ENCODE results near the gene CC2D1A. TPM values are rescaled to one million over a fixed set of nuclear protein-coding genes. Genes with fewer than 3 reads are reported as not detected.

Gene CC2D1A
- total RNA-seq, 4 donors from 2014 or later = 113 to 294 (median 177) TPM

GRCh38 chr19:13908674-13909073 is 2.7 kb downstream of the CC2D1A start:
- no peak for DNase-seq
- in situ Hi-C loops (cut with MboI; ENCODE audit: low pct_ligation_motif_present in 1 of 4, low pct_unique_long_range_greater_than_20kb in 1 of 4, low sequenced_read_pairs in 3 of 4) (no loop called here), intact Hi-C loops (cut with DNase I; ENCODE audit: low total_unique reads) (no loop called here)
- Histone ChIP-seq H3K36me3 (peaks cover 0 to 24% (median 11%) of the 10 kb centered on the region in 4 donors), H3K27me3 (no peaks in the 10 kb centered on the region), H3K4me3 (no peak overlapping the region), H3K4me1 (peaks cover 6 to 41% (median 31%) of the 10 kb centered on the region in 4 donors), H3K9me3 (no peaks in the 10 kb centered on the region), H3K27ac (peak overlapping the region; percentile 46 to 93 (median 66))
- no peak for TF ChIP-seq POLR2AphosphoS5 (IDR thresholded peaks at IDR 0.05)
- no peak for TF ChIP-seq EP300 (IDR thresholded peaks at IDR 0.05; ENCODE audit: low read depth)
- TF ChIP-seq, protein P1, sequence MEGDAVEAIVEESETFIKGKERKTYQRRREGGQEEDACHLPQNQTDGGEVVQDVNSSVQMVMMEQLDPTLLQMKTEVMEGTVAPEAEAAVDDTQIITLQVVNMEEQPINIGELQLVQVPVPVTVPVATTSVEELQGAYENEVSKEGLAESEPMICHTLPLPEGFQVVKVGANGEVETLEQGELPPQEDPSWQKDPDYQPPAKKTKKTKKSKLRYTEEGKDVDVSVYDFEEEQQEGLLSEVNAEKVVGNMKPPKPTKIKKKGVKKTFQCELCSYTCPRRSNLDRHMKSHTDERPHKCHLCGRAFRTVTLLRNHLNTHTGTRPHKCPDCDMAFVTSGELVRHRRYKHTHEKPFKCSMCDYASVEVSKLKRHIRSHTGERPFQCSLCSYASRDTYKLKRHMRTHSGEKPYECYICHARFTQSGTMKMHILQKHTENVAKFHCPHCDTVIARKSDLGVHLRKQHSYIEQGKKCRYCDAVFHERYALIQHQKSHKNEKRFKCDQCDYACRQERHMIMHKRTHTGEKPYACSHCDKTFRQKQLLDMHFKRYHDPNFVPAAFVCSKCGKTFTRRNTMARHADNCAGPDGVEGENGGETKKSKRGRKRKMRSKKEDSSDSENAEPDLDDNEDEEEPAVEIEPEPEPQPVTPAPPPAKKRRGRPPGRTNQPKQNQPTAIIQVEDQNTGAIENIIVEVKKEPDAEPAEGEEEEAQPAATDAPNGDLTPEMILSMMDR (IDR thresholded peaks at IDR 0.05) = no peak
- TF ChIP-seq POLR2A (IDR thresholded peaks at IDR 0.05) = no peak
- WGBS, 2 donors (ENCODE audit: low coverage in 1 of 2) = 78 to 88% methylated on average over 8 of the region's 8 CpGs

- H3K4me1 ChIP-seq = peaks cover 6 to 41% (median 31%) of the 10 kb centered on the region in 4 donors
- no peaks in the 10 kb centered on the region for H3K27me3 ChIP-seq
- H3K27ac ChIP-seq = peak overlapping the region; percentile 46 to 93 (median 66)
- H3K36me3 ChIP-seq = peaks cover 0 to 28% (median 12%) of the 10 kb centered on the region in 4 donors
- H3K4me3 ChIP-seq = no peak overlapping the region
- peak in 2 of 3 donors; percentile 10 to 23 for TF ChIP-seq POLR2AphosphoS5 (IDR thresholded peaks at IDR 0.05)
- no peak for TF ChIP-seq EP300 (IDR thresholded peaks at IDR 0.05; ENCODE audit: low read depth)
- TF ChIP-seq POLR2A (IDR thresholded peaks at IDR 0.05) = no peak
- H3K9me3 ChIP-seq = no peaks in the 10 kb centered on the region
- in situ Hi-C loops (cut with MboI; ENCODE audit: low pct_ligation_motif_present in 1 of 4, low pct_unique_long_range_greater_than_20kb in 1 of 4, low sequenced_read_pairs in 3 of 4) = no loop called here
- peak; percentile 76 for DNase-seq
- WGBS, 2 donors (ENCODE audit: low coverage in 1 of 2) = 55% methylated on average over 2 of the region's 2 CpGs; no CpG with 5 or more reads in 1 of the 2 donors
- intact Hi-C loops (cut with DNase I; ENCODE audit: low total_unique reads) = no loop called here
These were observed 3.4 kb downstream of the CC2D1A start for GRCh38 chr19:13909430-13909829.

DNA sequence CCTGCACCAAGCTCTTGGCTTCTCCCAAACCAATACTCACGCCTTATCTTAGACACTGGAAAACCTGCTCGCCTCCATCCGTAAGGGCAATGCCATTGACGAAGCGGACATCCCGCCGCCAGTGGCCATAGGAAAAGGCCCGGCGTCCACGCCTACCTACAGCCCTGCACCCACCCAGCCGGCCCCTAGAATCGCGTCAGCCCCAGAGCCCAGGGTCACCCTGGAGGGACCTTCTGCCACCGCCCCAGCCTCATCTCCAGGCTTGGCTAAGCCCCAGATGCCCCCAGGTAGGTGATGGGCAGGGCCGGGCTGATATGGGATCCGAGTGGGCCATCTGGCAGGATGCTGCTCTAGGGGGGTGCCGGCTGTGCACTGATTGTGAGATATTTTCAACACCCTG is 7.4 kb downstream of the CC2D1A start:
- no peak for DNase-seq
- peaks cover 0 to 33% (median 16%) of the 10 kb centered on the region in 4 donors for H3K4me1 ChIP-seq
- no peak overlapping the region for H3K4me3 ChIP-seq
- H3K36me3 ChIP-seq = peaks cover 0 to 50% (median 24%) of the 10 kb centered on the region in 4 donors
- no peaks in the 10 kb centered on the region for H3K9me3 ChIP-seq
- TF ChIP-seq EP300 (IDR thresholded peaks at IDR 0.05; ENCODE audit: low read depth) (no peak), POLR2A (IDR thresholded peaks at IDR 0.05) (no peak), POLR2AphosphoS5 (IDR thresholded peaks at IDR 0.05) (no peak)
- TF ChIP-seq, protein P1 (IDR thresholded peaks at IDR 0.05) = no peak
- 92% methylated on average over 17 of the region's 17 CpGs; no CpG with 5 or more reads in 1 of the 2 donors for WGBS, 2 donors (ENCODE audit: low coverage in 1 of 2)
- in situ Hi-C loops (cut with MboI; ENCODE audit: low pct_ligation_motif_present in 1 of 4, low pct_unique_long_range_greater_than_20kb in 1 of 4, low sequenced_read_pairs in 3 of 4) = no loop called here
- no peaks in the 10 kb centered on the region for H3K27me3 ChIP-seq
- H3K27ac ChIP-seq = no peak overlapping the region
- intact Hi-C loops (cut with DNase I; ENCODE audit: low total_unique reads) = no loop called here

DNA sequence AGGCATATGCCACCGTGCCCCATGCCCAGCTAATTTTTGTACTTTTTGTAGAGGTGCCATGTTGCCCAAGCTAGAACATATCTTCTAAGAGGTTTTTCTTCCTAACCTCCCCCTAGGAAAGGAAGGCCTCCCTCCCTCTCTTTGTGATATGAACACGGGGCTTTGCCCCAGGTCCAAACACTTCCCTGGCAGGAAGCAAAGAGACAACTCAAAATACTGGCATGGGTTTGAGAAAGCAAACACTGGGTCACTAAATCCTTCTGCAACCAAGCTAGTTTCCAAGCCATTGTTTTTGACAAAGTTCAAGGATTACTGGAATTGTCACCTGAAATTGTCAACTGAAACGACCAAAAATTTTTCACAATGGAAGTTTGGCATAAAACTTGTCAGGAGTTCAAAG is 8.8 kb downstream of the CC2D1A start:
- H3K4me1 ChIP-seq = peaks cover 0 to 19% (median 8%) of the 10 kb centered on the region in 4 donors
- H3K4me3 ChIP-seq = no peak overlapping the region
- peaks cover 0 to 64% (median 32%) of the 10 kb centered on the region in 4 donors for H3K36me3 ChIP-seq
- H3K27me3 ChIP-seq = no peaks in the 10 kb centered on the region
- TF ChIP-seq EP300 (IDR thresholded peaks at IDR 0.05; ENCODE audit: low read depth) = no peak
- TF ChIP-seq POLR2A (IDR thresholded peaks at IDR 0.05) = no peak
- no peak for TF ChIP-seq POLR2AphosphoS5 (IDR thresholded peaks at IDR 0.05)
- TF ChIP-seq, protein P1 (IDR thresholded peaks at IDR 0.05) = no peak
- in situ Hi-C loops (cut with MboI; ENCODE audit: low pct_ligation_motif_present in 1 of 4, low pct_unique_long_range_greater_than_20kb in 1 of 4, low sequenced_read_pairs in 3 of 4) (no loop called here), intact Hi-C loops (cut with DNase I; ENCODE audit: low total_unique reads) (no loop called here)
- H3K27ac ChIP-seq = no peak overlapping the region
- 76 to 77% methylated on average over 2 to 3 of the region's 3 CpGs for WGBS, 2 donors (ENCODE audit: low coverage in 1 of 2)
- no peaks in the 10 kb centered on the region for H3K9me3 ChIP-seq
- DNase-seq = no peak
